Naive B cell (primary cell): ENCODE measurements around the gene PHF14. TPM values are rescaled to one million over a fixed set of nuclear protein-coding genes. Genes with fewer than 3 reads are reported as not detected.

Experiments
- ATAC-seq, 2 donors: fragments of 150-1000 bp; cut with Tn5 transposase; 2 replicates each; pipeline ENCODE4 v1.10.0; 2021; ENCODE audit warnings: low read depth in 2 of 2, mild to moderate bottlenecking in 2 of 2, moderate library complexity in 2 of 2
- DNase-seq: peaks from one replicate; pipeline ENCODE4 v3.0.0; 2022
- H3K27ac Mint-ChIP-seq, 6 donors: one replicate each; pipeline ENCODE4 v1.8.0; 2020 to 2022; ENCODE audit warnings: mild to moderate bottlenecking in 6 of 6, mixed read lengths in 6 of 6, moderate library complexity in 5 of 6, inconsistent platforms in 2 of 6
- H3K27me3 Mint-ChIP-seq, 3 donors: one replicate each; pipeline ENCODE4 v1.8.0; 2021 to 2022; ENCODE audit warnings: mixed read lengths in 3 of 3, mild to moderate bottlenecking in 1 of 3
- H3K36me3 Mint-ChIP-seq, 2 donors: one replicate each; pipeline ENCODE4 v1.8.0; 2020 to 2022; ENCODE audit warnings: mixed read lengths in 2 of 2, inconsistent platforms in 1 of 2, mild to moderate bottlenecking in 1 of 2
- H3K4me1 Mint-ChIP-seq, 3 donors: one replicate each; pipeline ENCODE4 v1.8.0; 2020 to 2022; ENCODE audit warnings: mixed read lengths in 3 of 3, inconsistent platforms in 1 of 3, mild to moderate bottlenecking in 1 of 3, moderate library complexity in 1 of 3
- H3K4me3 Mint-ChIP-seq, 8 donors: one replicate each; pipeline ENCODE4 v1.8.0; 2020 to 2022; ENCODE audit warnings: mild to moderate bottlenecking in 8 of 8, mixed read lengths in 8 of 8, moderate library complexity in 8 of 8, inconsistent platforms in 2 of 8
- H3K9me3 Mint-ChIP-seq, 7 donors: one replicate each; pipeline ENCODE4 v1.8.0; 2020 to 2022; ENCODE audit warnings: mixed read lengths in 7 of 7, mild to moderate bottlenecking in 5 of 7, inconsistent platforms in 2 of 7, moderate library complexity in 1 of 7
- polyA plus RNA-seq, 6 donors: library from polyadenylated mRNA; unstranded; fragments of 300-500 nt; fragmentation: Illumina TruSeq; gene quantifications; one replicate each; pipeline ENCODE4 v1.2.3, GENCODE V29; 2021; ENCODE audit warnings: low read depth in 6 of 6

The PHF14 gene
- polyA plus RNA-seq, 6 donors from 2014 or later = 9.6 to 14.3 (median 13.4) TPM

- H3K4me3 Mint-ChIP-seq = no peak overlapping the region
- ATAC-seq (no peak), DNase-seq (no peak)
- no peaks in the 10 kb centered on the region for H3K36me3 Mint-ChIP-seq
- peaks cover 0 to 12% (median 11%) of the 10 kb centered on the region in 3 donors for H3K27me3 Mint-ChIP-seq
- H3K27ac Mint-ChIP-seq = no peak overlapping the region
- H3K9me3 Mint-ChIP-seq = peaks cover 0 to 1% (median 0%) of the 10 kb centered on the region in 7 donors
- H3K4me1 Mint-ChIP-seq = peaks cover 0 to 1% (median 0%) of the 10 kb centered on the region in 3 donors
Observed at GRCh38 chr7:11196143-11196542, 222.5 kb downstream of the PHF14 start.

GRCh38 chr7:11203224-11203623, 229.6 kb downstream of the PHF14 start:
- H3K4me1 Mint-ChIP-seq = no peaks in the 10 kb centered on the region
- peaks cover 0 to 1% (median 0%) of the 10 kb centered on the region in 7 donors for H3K9me3 Mint-ChIP-seq
- H3K27ac Mint-ChIP-seq = no peak overlapping the region
- ATAC-seq (no peak), DNase-seq (no peak)
- H3K36me3 Mint-ChIP-seq = no peaks in the 10 kb centered on the region
- H3K27me3 Mint-ChIP-seq = no peaks in the 10 kb centered on the region
- H3K4me3 Mint-ChIP-seq = no peak overlapping the region

- no peak for DNase-seq
Observed at GRCh38 chr7:11203683-11204082, 230.0 kb downstream of the PHF14 start.

GRCh38 chr7:11206177-11206899, 232.7 kb downstream of the PHF14 start:
- no peaks in the 10 kb centered on the region for H3K27me3 Mint-ChIP-seq
- H3K36me3 Mint-ChIP-seq = no peaks in the 10 kb centered on the region
- no peak overlapping the region for H3K4me3 Mint-ChIP-seq
- ATAC-seq (no peak), DNase-seq (no peak)
- no peak overlapping the region for H3K27ac Mint-ChIP-seq
- H3K9me3 Mint-ChIP-seq = no peaks in the 10 kb centered on the region
- no peaks in the 10 kb centered on the region for H3K4me1 Mint-ChIP-seq

More at GRCh38 chr7:11203683-11204082, 230.0 kb downstream of the PHF14 start:
- H3K27ac Mint-ChIP-seq = peak overlapping the region in 1 of 6 donors; percentile 28
- H3K36me3 Mint-ChIP-seq = no peaks in the 10 kb centered on the region
- no peaks in the 10 kb centered on the region for H3K27me3 Mint-ChIP-seq
- no peaks in the 10 kb centered on the region for H3K9me3 Mint-ChIP-seq
- ATAC-seq = no peak
- no peaks in the 10 kb centered on the region for H3K4me1 Mint-ChIP-seq
- H3K4me3 Mint-ChIP-seq = no peak overlapping the region

- Mint-ChIP-seq H3K36me3 (no peaks in the 10 kb centered on the region), H3K4me1 (peaks cover 0 to 4% (median 0%) of the 10 kb centered on the region in 3 donors), H3K27me3 (no peaks in the 10 kb centered on the region)
Observed at GRCh38 chr7:11207565-11207964, 233.9 kb downstream of the PHF14 start.

GRCh38 chr7:11208883-11209465, 235.3 kb downstream of the PHF14 start:
- H3K9me3 Mint-ChIP-seq = no peaks in the 10 kb centered on the region
- no peaks in the 10 kb centered on the region for H3K36me3 Mint-ChIP-seq
- H3K4me1 Mint-ChIP-seq = peaks cover 0 to 4% (median 0%) of the 10 kb centered on the region in 3 donors
- no peak overlapping the region for H3K4me3 Mint-ChIP-seq
- ATAC-seq (no peak), DNase-seq (no peak)
- H3K27ac Mint-ChIP-seq = no peak overlapping the region
- H3K27me3 Mint-ChIP-seq = no peaks in the 10 kb centered on the region

More at GRCh38 chr7:11207565-11207964, 233.9 kb downstream of the PHF14 start:
- DNase-seq (no peak), ATAC-seq (no peak)
- no peak overlapping the region for H3K27ac Mint-ChIP-seq
- H3K9me3 Mint-ChIP-seq = no peaks in the 10 kb centered on the region
- no peak overlapping the region for H3K4me3 Mint-ChIP-seq

- H3K27ac Mint-ChIP-seq = no peak overlapping the region
- peaks cover 0 to under 1% (median 0%) of the 10 kb centered on the region in 7 donors for H3K9me3 Mint-ChIP-seq
- H3K4me3 Mint-ChIP-seq = no peak overlapping the region
- H3K4me1 Mint-ChIP-seq = peaks cover 0 to 4% (median 0%) of the 10 kb centered on the region in 3 donors
- H3K36me3 Mint-ChIP-seq = no peaks in the 10 kb centered on the region
- no peak for ATAC-seq
- H3K27me3 Mint-ChIP-seq = peaks cover 0 to 8% (median 6%) of the 10 kb centered on the region in 3 donors
- DNase-seq = no peak
Observed at GRCh38 chr7:11210374-11210773, 236.7 kb downstream of the PHF14 start.

- no peaks in the 10 kb centered on the region for H3K36me3 Mint-ChIP-seq
- peaks cover 0 to 4% (median 0%) of the 10 kb centered on the region in 3 donors for H3K4me1 Mint-ChIP-seq
- ATAC-seq = peak in 1 of 2 donors; percentile 44
- H3K27ac Mint-ChIP-seq = no peak overlapping the region
- DNase-seq = peak; percentile 31
- H3K4me3 Mint-ChIP-seq = no peak overlapping the region
- peaks cover 0 to 8% (median 6%) of the 10 kb centered on the region in 3 donors for H3K27me3 Mint-ChIP-seq
- peaks cover 0 to 2% (median 0%) of the 10 kb centered on the region in 7 donors for H3K9me3 Mint-ChIP-seq
Observed at GRCh38 chr7:11212080-11212711, 238.5 kb downstream of the PHF14 start.

GRCh38 chr7:11212816-11213215, 239.1 kb downstream of the PHF14 start:
- Mint-ChIP-seq H3K27me3 (peaks cover 0 to 8% (median 6%) of the 10 kb centered on the region in 3 donors), H3K4me3 (no peak overlapping the region), H3K9me3 (peaks cover 0 to 2% (median 0%) of the 10 kb centered on the region in 7 donors), H3K4me1 (peaks cover 0 to 4% (median 0%) of the 10 kb centered on the region in 3 donors), H3K36me3 (no peaks in the 10 kb centered on the region), H3K27ac (no peak overlapping the region)
- no peak for ATAC-seq
- DNase-seq = no peak

GRCh38 chr7:11213266-11213665, 239.6 kb downstream of the PHF14 start:
- Mint-ChIP-seq H3K36me3 (no peaks in the 10 kb centered on the region), H3K4me3 (no peak overlapping the region), H3K27ac (no peak overlapping the region), H3K4me1 (peaks cover 0 to 4% (median 0%) of the 10 kb centered on the region in 3 donors), H3K27me3 (peaks cover 0 to 8% (median 6%) of the 10 kb centered on the region in 3 donors), H3K9me3 (peaks cover 0 to 2% (median 0%) of the 10 kb centered on the region in 7 donors)
- ATAC-seq (no peak), DNase-seq (no peak)

GRCh38 chr7:11216276-11216675, 242.6 kb downstream of the PHF14 start:
- Mint-ChIP-seq H3K4me3 (no peak overlapping the region), H3K4me1 (peaks cover 0 to 4% (median 0%) of the 10 kb centered on the region in 3 donors), H3K27me3 (peaks cover 0 to 8% (median 6%) of the 10 kb centered on the region in 3 donors), H3K9me3 (peaks cover 0 to 7% (median 2%) of the 10 kb centered on the region in 7 donors), H3K36me3 (no peaks in the 10 kb centered on the region), H3K27ac (no peak overlapping the region)
- ATAC-seq = no peak
- no peak for DNase-seq

GRCh38 chr7:11217848-11218565, 244.3 kb downstream of the PHF14 start:
- DNase-seq (no peak), ATAC-seq (no peak)
- Mint-ChIP-seq H3K9me3 (peaks cover 0 to 7% (median 3%) of the 10 kb centered on the region in 7 donors), H3K27ac (no peak overlapping the region), H3K27me3 (peaks cover 0 to 8% (median 6%) of the 10 kb centered on the region in 3 donors), H3K4me1 (no peaks in the 10 kb centered on the region), H3K36me3 (no peaks in the 10 kb centered on the region), H3K4me3 (no peak overlapping the region)
